Body of pancreas (tissue), 4 donors: ENCODE measurements around the gene HSPA12A.

Source experiments
- CTCF ChIP-seq, 7 experiments: fragments of 450-650 bp in 4 of 7; fragments of 200-600 bp in 3 of 7; sonication (generic) in 3 of 7; IDR thresholded peaks; one replicate each; pipeline ENCODE4 v1.5.1; 2016 to 2019; ENCODE audit warnings: antibody characterized with exemption in 7 of 7
- POLR2A ChIP-seq, 3 donors: fragments of 450-650 bp; IDR thresholded peaks; one replicate each; pipeline ENCODE4 v1.6.1; 2016; ENCODE audit warnings: antibody characterized with exemption in 3 of 3, mild to moderate bottlenecking in 2 of 3

- no peak for TF ChIP-seq CTCF (IDR thresholded peaks at IDR 0.05)
- no peak for TF ChIP-seq POLR2A (IDR thresholded peaks at IDR 0.05)
These were observed 18.7 kb downstream of the HSPA12A start for GRCh38 chr10:116723428-116724281.
